M059J (cell line): Measurements from ENCODE around the gene SPOCK2. TPM values are rescaled to one million over a fixed set of nuclear protein-coding genes. Genes with fewer than 3 reads are reported as not detected.
"Not testable (repeated sequence)": the region's sequence is repeated elsewhere in the genome, so short reads cannot be mapped to it uniquely, and the experiment has no call there.

Experiments used
- DNase-seq: peaks from one replicate; pipeline ENCODE4 v3.0.0-alpha.2; 2012; ENCODE audit warnings: low read depth
- total RNA-seq: library from RNA; depleted of rRNA; stranded (reverse); fragments of >200 nt; shearing (Covaris generic); gene quantifications from 2 replicates; pipeline ENCODE4 v1.2.3, GENCODE V29; 2014; rRNA removed

SPOCK2 gene
- total RNA-seq, result 0.05 TPM in 1 of 2 replicates, not detected in the other

- no peak for DNase-seq
Measured at GRCh38 chr10:72087969-72088888, at the start of gene SPOCK2. Gene SPOCK2 (minus strand): TSS chr10:72088551. CDS start chr10:72088328, 223 bp downstream.

GRCh38 chr10:72137583-72137982, 49.2 kb upstream of the SPOCK2 start:
- no peak for DNase-seq

- not testable (repeated sequence) for DNase-seq
Measured at GRCh38 chr10:72136225-72136624, 47.9 kb upstream of the SPOCK2 start.

GRCh38 chr10:72134785-72135767, 46.7 kb upstream of the SPOCK2 start:
- no peak for DNase-seq

- DNase-seq, result peak; percentile 86
Measured at GRCh38 chr10:72133517-72133916, 45.2 kb upstream of the SPOCK2 start.

- no peak for DNase-seq
Measured at GRCh38 chr10:72132854-72133253, 44.5 kb upstream of the SPOCK2 start.

GRCh38 chr10:72127571-72127970, 39.2 kb upstream of the SPOCK2 start:
- DNase-seq, result no peak

GRCh38 chr10:72126872-72127232, 38.5 kb upstream of the SPOCK2 start:
- DNase-seq, result no peak

- peak; percentile 58 for DNase-seq
Measured at GRCh38 chr10:72126184-72126871, 38.0 kb upstream of the SPOCK2 start.

- no peak for DNase-seq
Measured at GRCh38 chr10:72124989-72125388, 36.6 kb upstream of the SPOCK2 start.

- no peak for DNase-seq
Measured at GRCh38 chr10:72124381-72124780, 36.0 kb upstream of the SPOCK2 start.

- no peak for DNase-seq
Measured at GRCh38 chr10:72123616-72124015, 35.3 kb upstream of the SPOCK2 start.

GRCh38 chr10:72122221-72122620, 33.9 kb upstream of the SPOCK2 start:
- DNase-seq, result no peak

GRCh38 chr10:72121389-72121788, 33.0 kb upstream of the SPOCK2 start:
- no peak for DNase-seq

GRCh38 chr10:72116372-72116771, 28.0 kb upstream of the SPOCK2 start:
- no peak for DNase-seq

- no peak for DNase-seq
Measured at GRCh38 chr10:72114706-72115450, 26.5 kb upstream of the SPOCK2 start.

- DNase-seq, result no peak
Measured at GRCh38 chr10:72110673-72111401, 22.5 kb upstream of the SPOCK2 start.

GRCh38 chr10:72109636-72110157, 21.3 kb upstream of the SPOCK2 start:
- DNase-seq, result peak; percentile 4

- DNase-seq, result peak; percentile 73
Measured at GRCh38 chr10:72108830-72109635, 20.7 kb upstream of the SPOCK2 start.
